NCI-H2107 treated with DMSO at 0.1 percent for 48 hours (cell line): ENCODE measurements around the gene SPATA12.

Source experiments
- DNase-seq: peaks from one replicate; lab custom pipeline; 2025; ENCODE audit not compliant: unreplicated experiment; lab: John Stamatoyannopoulos, UW

Gene SPATA12

GRCh38 chr3:57052662-57053061, 7.8 kb upstream of the SPATA12 start:
- no peak for DNase-seq

GRCh38 chr3:57053122-57053521, 7.3 kb upstream of the SPATA12 start:
- DNase-seq, result no peak

- no peak for DNase-seq
Measured at GRCh38 chr3:57057351-57057750, 3.1 kb upstream of the SPATA12 start.

GRCh38 chr3:57059411-57059810, 1.1 kb upstream of the SPATA12 start:
- DNase-seq, result no peak

GRCh38 chr3:57061556-57061955, 1.1 kb downstream of the SPATA12 start:
- DNase-seq, result no peak

- DNase-seq, result no peak
Measured at GRCh38 chr3:57062101-57062631, 1.7 kb downstream of the SPATA12 start.

GRCh38 chr3:57063032-57063431, 2.6 kb downstream of the SPATA12 start:
- no peak for DNase-seq

GRCh38 chr3:57064001-57064400, 3.5 kb downstream of the SPATA12 start:
- no peak for DNase-seq

- no peak for DNase-seq
Measured at GRCh38 chr3:57064572-57064971, 4.1 kb downstream of the SPATA12 start.

- DNase-seq, result no peak
Measured at GRCh38 chr3:57065588-57065987, 5.1 kb downstream of the SPATA12 start.

GRCh38 chr3:57066471-57066870, 6.0 kb downstream of the SPATA12 start:
- no peak for DNase-seq

GRCh38 chr3:57068437-57069089, 8.1 kb downstream of the SPATA12 start:
- DNase-seq, result no peak

- DNase-seq, result no peak
Measured at GRCh38 chr3:57069503-57069902, 9.0 kb downstream of the SPATA12 start.

- no peak for DNase-seq
Measured at GRCh38 chr3:57073628-57074027, 13.2 kb downstream of the SPATA12 start.

- no peak for DNase-seq
Measured at GRCh38 chr3:57074135-57074534, 13.7 kb downstream of the SPATA12 start.

- no peak for DNase-seq
Measured at GRCh38 chr3:57076422-57076951, 16.0 kb downstream of the SPATA12 start.

GRCh38 chr3:57077630-57078343, 17.3 kb downstream of the SPATA12 start:
- no peak for DNase-seq

GRCh38 chr3:57078344-57078634, 17.8 kb downstream of the SPATA12 start:
- peak; percentile 55 for DNase-seq

- no peak for DNase-seq
Measured at GRCh38 chr3:57078635-57079473, 18.4 kb downstream of the SPATA12 start.

GRCh38 chr3:57079474-57079831, 19.0 kb downstream of the SPATA12 start:
- no peak for DNase-seq

GRCh38 chr3:57080171-57080570, 19.7 kb downstream of the SPATA12 start:
- no peak for DNase-seq

GRCh38 chr3:57081173-57081572, 20.7 kb downstream of the SPATA12 start:
- no peak for DNase-seq
